NT2/D1 (cell line): ENCODE results near the gene RAP1A.

Experiments
- YY1 ChIP-seq: IDR thresholded peaks from 2 replicates; pipeline ENCODE4 v1.6.1; 2011; ENCODE audit not compliant: insufficient read length, insufficient read depth
- ZNF274 ChIP-seq: IDR thresholded peaks from 2 replicates; pipeline ENCODE4 v1.6.1; 2011; ENCODE audit warnings: mild to moderate bottlenecking, low read depth, low read length

DNA sequence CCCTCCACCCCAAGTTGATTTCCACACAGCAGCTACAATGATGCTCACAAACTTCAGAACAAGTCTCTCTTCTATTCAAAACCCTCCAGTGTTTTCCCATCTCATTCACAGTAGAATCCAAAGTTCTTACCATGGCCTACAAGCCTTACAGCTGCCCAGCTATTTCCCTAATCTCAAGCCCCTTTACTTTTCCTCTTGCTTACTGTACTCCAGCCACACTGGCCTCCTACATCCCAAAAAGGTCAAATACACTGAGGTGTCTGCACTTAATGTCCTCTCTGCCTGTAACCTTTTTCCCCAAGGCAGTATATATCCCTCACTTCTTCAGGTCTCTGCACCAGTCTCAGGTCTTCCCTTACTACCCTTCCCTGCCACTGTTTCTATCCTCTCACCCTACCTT, 2.6 kb downstream of the RAP1A start:
- no peak for TF ChIP-seq ZNF274
- no peak for TF ChIP-seq YY1
